ENCODE data around the gene NRSN1.

Gene NRSN1

GRCh38 chr6:24125980-24126379 lies at the start of gene NRSN1:
NRSN1 (plus strand) TSS chr6:24126215; CDS start chr6:24134328, 8,113 bp downstream.
- no peaks in the 10 kb centered on the region for H3K36me3 ChIP-seq (ENCODE audit: insufficient read depth, low read length)
- H3K9me3 ChIP-seq (ENCODE audit: low read length), result no peaks in the 10 kb centered on the region
- peaks cover 15% of the 10 kb centered on the region for H3K4me1 ChIP-seq (ENCODE audit: insufficient read depth, low read length)
- H3K4me3 ChIP-seq (ENCODE audit: low read length), result peak within 1 kb of the TSS; percentile 55
- H3K27me3 ChIP-seq (ENCODE audit: insufficient read depth, low read length), result no peaks in the 10 kb centered on the region
- H2AFZ ChIP-seq (ENCODE audit: low read depth, low read length), result peak within 1 kb of the TSS; percentile 48

- Histone ChIP-seq H3K4me1 (ENCODE audit: insufficient read depth, low read length) (no peaks in the 10 kb centered on the region), H3K27me3 (ENCODE audit: insufficient read depth, low read length) (no peaks in the 10 kb centered on the region), H3K36me3 (ENCODE audit: insufficient read depth, low read length) (no peaks in the 10 kb centered on the region), H2AFZ (ENCODE audit: low read depth, low read length) (no peak overlapping the region), H3K9me3 (ENCODE audit: low read length) (no peaks in the 10 kb centered on the region), H3K4me3 (ENCODE audit: low read length) (no peak overlapping the region)
Measured at GRCh38 chr6:24078200-24078599, 47.8 kb upstream of the NRSN1 start.

GRCh38 chr6:24079076-24079475 lies 46.9 kb upstream of the NRSN1 start:
- H3K4me1 ChIP-seq (ENCODE audit: insufficient read depth, low read length), result no peaks in the 10 kb centered on the region
- no peaks in the 10 kb centered on the region for H3K27me3 ChIP-seq (ENCODE audit: insufficient read depth, low read length)
- no peak overlapping the region for H3K4me3 ChIP-seq (ENCODE audit: low read length)
- no peak overlapping the region for H2AFZ ChIP-seq (ENCODE audit: low read depth, low read length)
- H3K36me3 ChIP-seq (ENCODE audit: insufficient read depth, low read length), result no peaks in the 10 kb centered on the region
- no peaks in the 10 kb centered on the region for H3K9me3 ChIP-seq (ENCODE audit: low read length)

- Histone ChIP-seq H3K4me1 (ENCODE audit: insufficient read depth, low read length) (no peaks in the 10 kb centered on the region), H3K36me3 (ENCODE audit: insufficient read depth, low read length) (no peaks in the 10 kb centered on the region), H2AFZ (ENCODE audit: low read depth, low read length) (no peak overlapping the region), H3K9me3 (ENCODE audit: low read length) (no peaks in the 10 kb centered on the region), H3K27me3 (ENCODE audit: insufficient read depth, low read length) (no peaks in the 10 kb centered on the region), H3K4me3 (ENCODE audit: low read length) (no peak overlapping the region)
Measured at GRCh38 chr6:24080711-24081110, 45.3 kb upstream of the NRSN1 start.

GRCh38 chr6:24089736-24090135 lies 36.3 kb upstream of the NRSN1 start:
- H3K9me3 ChIP-seq (ENCODE audit: low read length), result no peaks in the 10 kb centered on the region

GRCh38 chr6:24092407-24092806 lies 33.6 kb upstream of the NRSN1 start:
- Histone ChIP-seq H2AFZ (ENCODE audit: low read depth, low read length) (no peak overlapping the region), H3K4me3 (ENCODE audit: low read length) (no peak overlapping the region), H3K36me3 (ENCODE audit: insufficient read depth, low read length) (no peaks in the 10 kb centered on the region), H3K9me3 (ENCODE audit: low read length) (no peaks in the 10 kb centered on the region), H3K4me1 (ENCODE audit: insufficient read depth, low read length) (no peaks in the 10 kb centered on the region), H3K27me3 (ENCODE audit: insufficient read depth, low read length) (no peaks in the 10 kb centered on the region)

More at GRCh38 chr6:24089736-24090135, 36.3 kb upstream of the NRSN1 start:
- Histone ChIP-seq H3K4me3 (ENCODE audit: low read length) (no peak overlapping the region), H3K27me3 (ENCODE audit: insufficient read depth, low read length) (no peaks in the 10 kb centered on the region), H2AFZ (ENCODE audit: low read depth, low read length) (no peak overlapping the region), H3K36me3 (ENCODE audit: insufficient read depth, low read length) (no peaks in the 10 kb centered on the region), H3K4me1 (ENCODE audit: insufficient read depth, low read length) (no peaks in the 10 kb centered on the region)

GRCh38 chr6:24093381-24093780 lies 32.6 kb upstream of the NRSN1 start:
- H3K27me3 ChIP-seq (ENCODE audit: insufficient read depth, low read length), result no peaks in the 10 kb centered on the region
- H2AFZ ChIP-seq (ENCODE audit: low read depth, low read length), result no peak overlapping the region
- no peaks in the 10 kb centered on the region for H3K9me3 ChIP-seq (ENCODE audit: low read length)

GRCh38 chr6:24099181-24099580 lies 26.8 kb upstream of the NRSN1 start:
- Histone ChIP-seq H3K9me3 (ENCODE audit: low read length) (no peaks in the 10 kb centered on the region), H2AFZ (ENCODE audit: low read depth, low read length) (no peak overlapping the region), H3K27me3 (ENCODE audit: insufficient read depth, low read length) (no peaks in the 10 kb centered on the region)

More at GRCh38 chr6:24093381-24093780, 32.6 kb upstream of the NRSN1 start:
- Histone ChIP-seq H3K36me3 (ENCODE audit: insufficient read depth, low read length) (no peaks in the 10 kb centered on the region), H3K4me1 (ENCODE audit: insufficient read depth, low read length) (no peaks in the 10 kb centered on the region), H3K4me3 (ENCODE audit: low read length) (no peak overlapping the region)

GRCh38 chr6:24100024-24100769 lies 25.8 kb upstream of the NRSN1 start:
- no peaks in the 10 kb centered on the region for H3K9me3 ChIP-seq (ENCODE audit: low read length)
- no peak overlapping the region for H3K4me3 ChIP-seq (ENCODE audit: low read length)
- H3K27me3 ChIP-seq (ENCODE audit: insufficient read depth, low read length), result no peaks in the 10 kb centered on the region
- no peaks in the 10 kb centered on the region for H3K36me3 ChIP-seq (ENCODE audit: insufficient read depth, low read length)
- no peak overlapping the region for H2AFZ ChIP-seq (ENCODE audit: low read depth, low read length)
- no peaks in the 10 kb centered on the region for H3K4me1 ChIP-seq (ENCODE audit: insufficient read depth, low read length)

More at GRCh38 chr6:24099181-24099580, 26.8 kb upstream of the NRSN1 start:
- Histone ChIP-seq H3K36me3 (ENCODE audit: insufficient read depth, low read length) (no peaks in the 10 kb centered on the region), H3K4me1 (ENCODE audit: insufficient read depth, low read length) (no peaks in the 10 kb centered on the region), H3K4me3 (ENCODE audit: low read length) (no peak overlapping the region)

GRCh38 chr6:24100770-24101155 lies 25.3 kb upstream of the NRSN1 start:
- H3K36me3 ChIP-seq (ENCODE audit: insufficient read depth, low read length), result no peaks in the 10 kb centered on the region
- no peaks in the 10 kb centered on the region for H3K27me3 ChIP-seq (ENCODE audit: insufficient read depth, low read length)
- H3K9me3 ChIP-seq (ENCODE audit: low read length), result no peaks in the 10 kb centered on the region
- H2AFZ ChIP-seq (ENCODE audit: low read depth, low read length), result no peak overlapping the region
- H3K4me1 ChIP-seq (ENCODE audit: insufficient read depth, low read length), result no peaks in the 10 kb centered on the region
- H3K4me3 ChIP-seq (ENCODE audit: low read length), result no peak overlapping the region

- Histone ChIP-seq H3K27me3 (ENCODE audit: insufficient read depth, low read length) (no peaks in the 10 kb centered on the region), H3K9me3 (ENCODE audit: low read length) (no peaks in the 10 kb centered on the region), H2AFZ (ENCODE audit: low read depth, low read length) (no peak overlapping the region), H3K36me3 (ENCODE audit: insufficient read depth, low read length) (no peaks in the 10 kb centered on the region), H3K4me1 (ENCODE audit: insufficient read depth, low read length) (no peaks in the 10 kb centered on the region), H3K4me3 (ENCODE audit: low read length) (no peak overlapping the region)
Measured at GRCh38 chr6:24105191-24105590, 20.8 kb upstream of the NRSN1 start.

- Histone ChIP-seq H3K4me3 (ENCODE audit: low read length) (no peak overlapping the region), H3K4me1 (ENCODE audit: insufficient read depth, low read length) (no peaks in the 10 kb centered on the region), H3K36me3 (ENCODE audit: insufficient read depth, low read length) (no peaks in the 10 kb centered on the region), H2AFZ (ENCODE audit: low read depth, low read length) (no peak overlapping the region), H3K27me3 (ENCODE audit: insufficient read depth, low read length) (no peaks in the 10 kb centered on the region), H3K9me3 (ENCODE audit: low read length) (no peaks in the 10 kb centered on the region)
Measured at GRCh38 chr6:24106291-24106690, 19.7 kb upstream of the NRSN1 start.

- Histone ChIP-seq H3K36me3 (ENCODE audit: insufficient read depth, low read length) (no peaks in the 10 kb centered on the region), H3K27me3 (ENCODE audit: insufficient read depth, low read length) (no peaks in the 10 kb centered on the region), H3K4me3 (ENCODE audit: low read length) (no peak overlapping the region), H3K4me1 (ENCODE audit: insufficient read depth, low read length) (no peaks in the 10 kb centered on the region), H3K9me3 (ENCODE audit: low read length) (no peaks in the 10 kb centered on the region), H2AFZ (ENCODE audit: low read depth, low read length) (no peak overlapping the region)
Measured at GRCh38 chr6:24107294-24107693, 18.7 kb upstream of the NRSN1 start.

GRCh38 chr6:24108056-24108455 lies 18.0 kb upstream of the NRSN1 start:
- Histone ChIP-seq H3K27me3 (ENCODE audit: insufficient read depth, low read length) (no peaks in the 10 kb centered on the region), H2AFZ (ENCODE audit: low read depth, low read length) (no peak overlapping the region), H3K4me3 (ENCODE audit: low read length) (no peak overlapping the region), H3K9me3 (ENCODE audit: low read length) (no peaks in the 10 kb centered on the region), H3K4me1 (ENCODE audit: insufficient read depth, low read length) (no peaks in the 10 kb centered on the region), H3K36me3 (ENCODE audit: insufficient read depth, low read length) (no peaks in the 10 kb centered on the region)
